Ishikawa (cell line): ENCODE results near the gene WWOX.

Source experiments
- CREB1 ChIP-seq: IDR thresholded peaks from 2 replicates; pipeline ENCODE4 v1.6.1; 2012; ENCODE audit warnings: low read depth
- EGR1 ChIP-seq: IDR thresholded peaks from 2 replicates; pipeline ENCODE4 v1.6.1; 2012
- EP300 ChIP-seq: IDR thresholded peaks from 2 replicates; pipeline ENCODE4 v1.6.1; 2012; ENCODE audit warnings: borderline replicate concordance
- FOXM1 ChIP-seq: IDR thresholded peaks from 2 replicates; pipeline ENCODE4 v1.6.1; 2012; ENCODE audit warnings: low read depth, borderline replicate concordance
- RAD21 ChIP-seq: IDR thresholded peaks from 2 replicates; pipeline ENCODE4 v1.6.1; 2012; ENCODE audit warnings: low read depth
- TAF1 ChIP-seq: IDR thresholded peaks from 2 replicates; pipeline ENCODE4 v1.6.1; 2012; ENCODE audit warnings: low read depth, mild to moderate bottlenecking
- TCF12 ChIP-seq: IDR thresholded peaks from 2 replicates; pipeline ENCODE4 v1.6.1; 2012; ENCODE audit warnings: low read depth
- TEAD4 ChIP-seq: IDR thresholded peaks from 2 replicates; pipeline ENCODE4 v1.6.1; 2012
- YY1 ChIP-seq: IDR thresholded peaks from 2 replicates; pipeline ENCODE4 v1.6.1; 2012; ENCODE audit warnings: low read depth
- ZBTB7A ChIP-seq: IDR thresholded peaks from 2 replicates; pipeline ENCODE4 v1.6.1; 2012; ENCODE audit warnings: low read depth
- TF ChIP-seq, protein P1 (sequence below): IDR thresholded peaks from 2 replicates; pipeline ENCODE4 v1.6.1; 2012
- TF ChIP-seq, protein P2 (sequence below): IDR thresholded peaks from 2 replicates; pipeline ENCODE4 v1.6.1; 2012
- TF ChIP-seq, protein P3 (sequence below): IDR thresholded peaks from 2 replicates; pipeline ENCODE4 v1.6.1; 2012; ENCODE audit warnings: low read depth, mild to moderate bottlenecking

DNA sequence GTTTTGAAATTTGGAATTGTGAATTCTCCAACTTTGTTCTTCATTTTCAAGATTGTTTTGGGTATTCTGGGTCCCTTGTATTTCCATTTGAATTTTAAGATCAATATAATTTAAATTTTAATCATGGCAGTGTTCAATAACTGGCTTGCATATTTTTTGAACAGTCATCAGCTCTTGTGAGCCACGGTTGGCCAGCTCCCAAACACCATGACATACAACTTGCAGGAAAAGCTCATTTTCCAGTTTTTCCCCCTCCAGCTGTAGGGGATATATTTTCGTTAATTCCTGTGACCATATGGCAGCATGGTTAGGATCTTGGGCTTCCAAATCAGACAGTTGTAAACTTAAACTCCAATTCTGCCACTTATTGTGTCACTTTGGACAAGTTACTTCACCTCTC is 690.1 kb downstream of the WWOX start:
- TF ChIP-seq EP300: no peak
- TF ChIP-seq TEAD4: no peak
- TF ChIP-seq TAF1: no peak
- TF ChIP-seq YY1: no peak
- TF ChIP-seq FOXM1: no peak
- TF ChIP-seq, protein P1, sequence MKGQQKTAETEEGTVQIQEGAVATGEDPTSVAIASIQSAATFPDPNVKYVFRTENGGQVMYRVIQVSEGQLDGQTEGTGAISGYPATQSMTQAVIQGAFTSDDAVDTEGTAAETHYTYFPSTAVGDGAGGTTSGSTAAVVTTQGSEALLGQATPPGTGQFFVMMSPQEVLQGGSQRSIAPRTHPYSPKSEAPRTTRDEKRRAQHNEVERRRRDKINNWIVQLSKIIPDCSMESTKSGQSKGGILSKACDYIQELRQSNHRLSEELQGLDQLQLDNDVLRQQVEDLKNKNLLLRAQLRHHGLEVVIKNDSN: no peak
- no peak for TF ChIP-seq EGR1
- no peak for TF ChIP-seq CREB1
- no peak for TF ChIP-seq ZBTB7A
- no peak for TF ChIP-seq RAD21
- TF ChIP-seq, protein P2, sequence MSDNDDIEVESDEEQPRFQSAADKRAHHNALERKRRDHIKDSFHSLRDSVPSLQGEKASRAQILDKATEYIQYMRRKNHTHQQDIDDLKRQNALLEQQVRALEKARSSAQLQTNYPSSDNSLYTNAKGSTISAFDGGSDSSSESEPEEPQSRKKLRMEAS: no peak
- TF ChIP-seq, protein P3, sequence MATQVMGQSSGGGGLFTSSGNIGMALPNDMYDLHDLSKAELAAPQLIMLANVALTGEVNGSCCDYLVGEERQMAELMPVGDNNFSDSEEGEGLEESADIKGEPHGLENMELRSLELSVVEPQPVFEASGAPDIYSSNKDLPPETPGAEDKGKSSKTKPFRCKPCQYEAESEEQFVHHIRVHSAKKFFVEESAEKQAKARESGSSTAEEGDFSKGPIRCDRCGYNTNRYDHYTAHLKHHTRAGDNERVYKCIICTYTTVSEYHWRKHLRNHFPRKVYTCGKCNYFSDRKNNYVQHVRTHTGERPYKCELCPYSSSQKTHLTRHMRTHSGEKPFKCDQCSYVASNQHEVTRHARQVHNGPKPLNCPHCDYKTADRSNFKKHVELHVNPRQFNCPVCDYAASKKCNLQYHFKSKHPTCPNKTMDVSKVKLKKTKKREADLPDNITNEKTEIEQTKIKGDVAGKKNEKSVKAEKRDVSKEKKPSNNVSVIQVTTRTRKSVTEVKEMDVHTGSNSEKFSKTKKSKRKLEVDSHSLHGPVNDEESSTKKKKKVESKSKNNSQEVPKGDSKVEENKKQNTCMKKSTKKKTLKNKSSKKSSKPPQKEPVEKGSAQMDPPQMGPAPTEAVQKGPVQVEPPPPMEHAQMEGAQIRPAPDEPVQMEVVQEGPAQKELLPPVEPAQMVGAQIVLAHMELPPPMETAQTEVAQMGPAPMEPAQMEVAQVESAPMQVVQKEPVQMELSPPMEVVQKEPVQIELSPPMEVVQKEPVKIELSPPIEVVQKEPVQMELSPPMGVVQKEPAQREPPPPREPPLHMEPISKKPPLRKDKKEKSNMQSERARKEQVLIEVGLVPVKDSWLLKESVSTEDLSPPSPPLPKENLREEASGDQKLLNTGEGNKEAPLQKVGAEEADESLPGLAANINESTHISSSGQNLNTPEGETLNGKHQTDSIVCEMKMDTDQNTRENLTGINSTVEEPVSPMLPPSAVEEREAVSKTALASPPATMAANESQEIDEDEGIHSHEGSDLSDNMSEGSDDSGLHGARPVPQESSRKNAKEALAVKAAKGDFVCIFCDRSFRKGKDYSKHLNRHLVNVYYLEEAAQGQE: no peak
- TF ChIP-seq TCF12: no peak
